Activated effector memory CD4-positive, alpha-beta T cell treated with anti-CD3 and anti-CD28 coated beads, Interleukin-2, amount 50 U/mL, for 16 hours (primary cell): ENCODE measurements around the gene OPCML.

ENCODE experiments used
- DNase-seq: peaks from one replicate; pipeline ENCODE4 v3.0.0-alpha.2; 2020

OPCML gene

DNA sequence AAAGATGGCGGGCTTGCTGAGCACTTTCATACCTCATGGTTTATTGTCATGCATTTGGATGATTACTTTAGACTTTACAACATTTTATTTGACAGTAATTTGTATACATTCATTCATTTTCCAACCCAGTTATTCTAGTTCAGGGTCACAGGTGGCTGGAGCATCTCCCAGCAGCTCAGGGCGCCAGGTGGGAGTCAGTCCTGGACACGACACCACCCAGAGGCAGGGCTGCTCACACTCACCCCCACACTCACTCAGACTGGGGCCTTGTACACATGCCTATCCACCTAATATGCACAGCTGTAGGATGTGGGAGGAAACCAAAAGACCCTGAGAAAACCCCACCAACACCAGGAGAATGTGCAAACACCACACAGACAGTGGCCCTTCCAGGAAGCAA, 123.9 kb downstream of the OPCML start:
- DNase-seq: no peak

DNA sequence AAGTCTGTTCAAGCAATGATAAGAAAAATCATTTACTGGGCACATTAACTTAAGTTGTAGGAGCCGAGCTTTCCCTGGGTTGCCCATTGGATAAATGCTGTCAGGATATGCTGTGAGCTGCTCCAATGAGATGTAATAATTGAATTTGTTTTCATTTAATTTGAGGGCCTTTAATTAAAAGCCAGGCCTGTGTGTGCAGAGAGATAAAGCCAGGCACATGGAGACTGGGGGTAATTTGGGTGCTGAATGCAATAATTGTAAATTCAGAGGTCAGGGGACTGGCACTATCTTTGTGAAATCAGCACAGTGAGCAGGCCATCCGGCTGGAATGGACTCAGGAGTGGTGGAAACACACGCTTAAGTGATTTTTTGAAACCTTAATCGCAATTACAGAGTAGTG, 125.8 kb downstream of the OPCML start:
- DNase-seq: no peak

DNA sequence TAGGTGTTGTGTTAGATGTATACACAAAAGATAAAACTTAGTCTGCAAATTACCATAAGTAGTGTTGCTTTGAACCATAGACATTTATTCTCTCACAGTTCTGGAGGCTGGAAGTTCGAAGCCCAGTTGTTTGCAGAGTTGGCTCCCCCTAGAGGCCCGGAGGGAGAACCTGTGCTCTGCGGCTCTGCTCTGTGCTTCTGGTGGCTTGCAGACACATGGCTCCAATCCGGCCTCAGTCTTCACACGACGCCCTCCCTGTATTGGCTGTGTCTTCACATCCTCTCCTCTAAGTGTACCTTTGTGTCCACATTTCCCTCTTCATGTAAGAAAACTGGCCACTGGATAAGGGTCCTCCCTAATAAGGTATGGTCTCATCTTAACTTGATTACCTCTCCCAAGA, 128.4 kb downstream of the OPCML start:
- DNase-seq: no peak

DNA sequence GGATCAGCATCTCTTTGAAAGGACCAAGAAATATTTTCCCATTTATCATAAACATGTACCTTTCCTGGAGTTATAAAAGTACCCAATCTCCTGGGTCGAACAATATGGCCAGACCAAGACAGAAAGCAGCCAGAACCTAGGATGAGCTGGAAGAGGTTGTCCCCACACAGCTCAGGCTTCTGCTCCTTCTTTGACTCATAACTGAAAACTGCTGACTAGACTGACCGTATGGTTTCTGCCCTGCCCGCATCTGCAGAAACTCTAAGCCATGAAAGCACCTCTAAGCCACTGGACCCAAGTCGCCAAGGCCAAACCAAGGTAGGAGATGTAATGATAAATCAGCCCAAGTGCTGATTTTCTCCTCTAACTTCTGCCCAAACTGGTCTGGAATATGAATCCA, 129.8 kb downstream of the OPCML start:
- DNase-seq: no peak

DNA sequence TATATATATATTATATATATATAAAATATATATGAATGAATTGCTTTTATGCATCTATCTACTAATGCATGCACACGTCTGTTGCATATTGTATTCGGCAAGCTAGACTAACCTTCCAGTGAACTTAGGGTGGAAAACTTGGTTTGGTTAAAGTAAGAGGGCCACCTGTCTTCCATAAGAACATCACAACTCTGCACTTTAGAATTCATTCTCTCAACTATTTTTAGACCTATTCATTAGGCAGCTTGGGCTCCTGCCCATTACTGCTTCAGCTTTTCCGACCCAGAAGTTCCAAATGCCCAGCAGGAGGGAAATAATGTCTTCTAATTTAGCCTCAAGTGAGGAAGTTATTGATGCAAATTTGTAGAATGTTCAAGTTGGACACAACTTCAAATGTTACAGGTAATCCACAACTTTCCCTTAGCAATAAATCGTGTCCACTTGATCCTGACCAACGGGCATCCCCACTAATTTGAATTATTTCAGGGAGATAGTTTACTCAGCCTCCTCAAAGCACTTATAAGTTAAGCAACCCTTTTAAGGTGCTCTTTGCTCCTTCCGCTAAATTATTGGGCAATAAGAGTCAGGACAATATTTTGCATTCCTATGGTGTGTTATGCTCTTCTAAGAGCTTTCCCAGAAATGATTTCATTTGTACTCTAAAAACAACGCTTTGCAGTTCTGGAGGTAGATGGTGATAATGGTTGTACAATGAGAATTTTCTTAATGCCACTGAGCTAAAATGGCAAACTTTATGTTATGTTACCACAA, 132.3 kb downstream of the OPCML start:
- no peak for DNase-seq

DNA sequence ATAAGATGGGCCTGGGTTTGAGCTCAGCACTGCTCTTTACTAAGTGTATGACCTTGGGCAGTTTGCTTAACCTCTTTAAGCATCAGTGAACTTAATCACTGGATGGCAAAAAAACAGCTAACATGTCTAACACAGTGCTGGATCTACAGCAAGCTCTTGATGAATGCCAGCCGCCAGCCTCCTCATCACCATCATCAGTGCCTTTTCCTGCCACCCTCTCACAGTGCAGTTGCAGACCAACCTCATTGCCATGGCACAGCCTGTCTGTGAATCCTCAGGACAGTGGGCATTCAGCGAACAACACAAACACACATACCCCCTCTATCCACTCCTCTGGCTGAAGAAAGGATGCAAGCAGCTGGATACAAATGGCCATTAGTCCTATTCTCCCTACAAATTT, 133.0 kb downstream of the OPCML start:
- DNase-seq: no peak

DNA sequence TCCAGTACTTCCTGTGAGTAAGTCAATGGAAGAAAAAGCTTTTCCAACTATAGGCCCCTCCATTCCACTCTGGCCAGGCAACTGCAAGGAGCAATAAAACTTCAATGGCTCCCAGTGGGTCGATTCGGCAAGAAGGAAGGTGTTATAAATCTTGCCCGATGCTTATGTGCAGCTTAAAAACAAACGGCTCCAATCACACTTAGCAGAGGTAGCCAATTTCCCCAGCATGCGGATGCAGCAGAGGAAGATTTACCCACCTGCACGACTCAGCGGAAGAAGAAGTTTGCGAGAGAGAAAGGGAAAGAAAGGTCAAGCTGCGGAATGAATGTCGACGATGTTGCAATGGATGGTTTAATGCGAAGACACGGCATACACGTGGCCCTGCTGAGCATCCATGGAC, 141.5 kb downstream of the OPCML start:
- no peak for DNase-seq

DNA sequence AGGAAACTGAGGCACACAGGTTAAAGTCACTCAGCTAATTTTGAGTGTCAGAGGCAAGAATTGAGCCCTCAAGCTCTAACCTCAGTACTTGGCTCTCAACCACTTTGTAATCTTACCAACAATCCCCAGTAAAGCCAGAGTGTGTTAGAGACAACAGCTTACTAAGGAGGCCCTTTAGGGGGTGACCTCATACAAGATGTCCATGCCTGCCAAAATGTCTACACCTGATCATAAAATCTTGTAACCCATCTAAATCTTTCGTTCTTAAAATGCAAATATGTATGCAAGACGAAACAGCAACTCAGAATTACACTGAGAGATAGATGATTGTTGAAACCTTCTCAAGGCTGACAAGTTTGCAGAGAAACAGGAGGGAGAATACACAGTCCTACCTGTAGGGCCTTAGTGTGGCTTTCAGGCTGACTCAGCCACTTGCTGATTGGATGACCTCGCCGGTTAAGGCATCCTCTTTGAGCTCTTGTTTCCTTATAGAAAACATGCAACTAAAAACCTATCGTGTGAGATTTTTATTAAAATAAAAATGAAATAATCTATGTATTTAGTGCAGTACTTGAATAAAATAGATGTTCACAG, 143.2 kb downstream of the OPCML start:
- no peak for DNase-seq

DNA sequence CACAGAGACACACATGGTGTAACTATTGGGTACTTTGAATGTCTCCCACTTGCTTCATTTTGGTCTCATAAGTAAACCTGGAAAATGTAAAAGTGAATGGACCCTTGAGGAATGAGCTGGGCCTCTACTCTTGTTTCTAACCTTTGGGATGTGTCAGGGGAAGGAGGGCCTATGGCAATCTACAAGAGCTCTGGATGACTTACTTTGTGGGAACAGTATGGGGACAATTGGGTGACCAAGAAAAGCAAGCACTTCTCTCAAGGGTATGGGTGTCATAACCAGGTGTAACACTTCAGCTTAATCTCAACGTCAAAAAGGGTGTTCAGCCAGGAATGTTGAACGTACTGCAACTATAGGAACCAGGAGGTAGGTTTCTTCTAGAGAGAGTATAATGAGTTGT, 144.0 kb downstream of the OPCML start:
- no peak for DNase-seq

DNA sequence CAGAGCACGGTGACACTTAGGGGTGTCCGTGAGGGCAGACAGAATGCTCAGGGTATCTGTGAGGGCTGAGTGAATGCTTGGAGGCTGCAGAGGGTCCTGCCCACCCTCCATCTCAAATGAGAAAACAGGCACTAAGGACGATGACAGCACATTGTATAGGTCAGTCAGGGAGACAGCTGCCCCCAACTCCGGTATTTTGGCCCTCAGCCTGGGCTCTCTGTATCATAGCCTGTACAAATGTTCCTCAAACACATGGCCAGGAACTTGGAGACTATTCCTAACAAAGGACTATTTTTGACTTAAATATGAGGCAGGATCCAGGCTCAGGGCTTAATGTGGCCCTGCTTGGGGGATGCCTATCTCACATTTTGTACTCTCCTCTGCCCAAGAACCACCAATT, 145.4 kb downstream of the OPCML start:
- DNase-seq: no peak

DNA sequence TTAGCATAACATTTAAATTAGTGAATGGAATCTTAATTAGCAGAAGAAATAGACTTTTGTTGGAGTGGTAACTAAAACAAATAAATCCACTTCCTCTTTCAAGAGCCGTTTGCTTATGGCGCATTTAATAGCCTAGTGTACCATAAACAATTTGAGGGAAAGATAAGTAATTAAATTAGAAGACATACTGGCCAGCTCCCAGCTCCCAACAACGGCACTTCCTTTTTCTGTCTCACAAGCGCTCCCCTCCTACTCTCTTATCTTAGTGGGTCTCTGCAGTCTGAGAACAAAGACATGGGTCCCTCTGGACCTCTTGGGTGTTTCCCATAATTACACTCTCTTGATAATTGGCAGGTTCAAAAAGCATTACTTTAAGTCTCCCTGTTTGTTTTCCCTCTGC, 146.0 kb downstream of the OPCML start:
- no peak for DNase-seq

DNA sequence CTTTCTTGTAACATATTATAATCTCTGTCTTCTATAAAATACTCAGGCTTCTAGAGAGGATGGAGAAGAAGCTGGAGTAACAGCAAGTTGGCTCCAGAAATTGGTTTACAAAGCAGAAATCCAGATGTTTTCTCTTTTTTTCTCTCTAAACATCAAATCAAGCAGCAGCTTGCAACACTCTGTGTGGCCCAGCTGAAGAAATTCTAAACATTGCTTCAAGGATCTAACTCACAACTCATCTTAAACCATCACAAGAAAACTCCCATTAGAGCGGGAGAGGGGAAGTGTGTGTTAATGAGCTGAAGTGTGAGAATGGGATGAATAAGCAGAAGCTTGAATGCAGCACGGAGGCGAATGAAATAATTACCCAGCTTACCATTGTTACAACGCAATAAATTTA, 146.5 kb downstream of the OPCML start:
- no peak for DNase-seq

DNA sequence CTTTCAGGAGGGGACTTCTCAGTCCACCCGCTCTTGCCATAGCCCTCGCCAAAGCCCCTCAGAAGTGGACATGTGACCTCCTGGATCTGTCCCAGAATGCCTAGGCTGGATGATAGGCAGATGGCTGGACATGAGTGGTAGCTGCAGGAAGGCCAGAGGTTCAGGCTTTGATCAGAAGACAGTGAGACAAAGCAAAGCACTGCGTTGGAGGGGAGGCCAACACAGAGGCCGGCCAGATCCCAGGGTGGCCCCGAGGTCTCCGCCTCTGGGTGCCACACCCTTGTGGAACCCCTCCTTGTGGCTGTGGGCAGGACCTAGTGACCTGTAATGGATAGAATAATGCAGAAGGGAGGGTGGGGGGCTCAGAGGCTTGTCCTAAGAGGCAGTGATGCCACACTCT, 147.6 kb downstream of the OPCML start:
- DNase-seq: no peak

DNA sequence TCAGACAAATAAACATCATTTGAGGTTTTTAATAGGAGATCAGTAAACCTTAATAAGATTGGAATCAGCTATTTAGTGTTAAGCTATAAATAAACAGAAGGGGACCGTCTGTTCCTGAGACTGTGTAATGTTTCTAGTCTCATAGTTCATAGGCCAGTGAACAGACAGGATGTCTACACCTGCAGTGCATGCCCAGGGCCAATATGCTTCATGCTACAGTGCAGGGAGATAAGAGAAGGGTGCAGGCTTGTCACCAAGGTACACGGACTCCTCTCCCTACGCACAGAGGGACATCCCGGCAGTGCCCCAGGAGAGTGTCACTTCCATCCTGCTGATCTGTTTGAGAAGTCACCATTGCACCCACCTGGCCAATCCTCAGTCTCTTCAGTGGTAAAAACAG, 148.6 kb downstream of the OPCML start:
- no peak for DNase-seq

DNA sequence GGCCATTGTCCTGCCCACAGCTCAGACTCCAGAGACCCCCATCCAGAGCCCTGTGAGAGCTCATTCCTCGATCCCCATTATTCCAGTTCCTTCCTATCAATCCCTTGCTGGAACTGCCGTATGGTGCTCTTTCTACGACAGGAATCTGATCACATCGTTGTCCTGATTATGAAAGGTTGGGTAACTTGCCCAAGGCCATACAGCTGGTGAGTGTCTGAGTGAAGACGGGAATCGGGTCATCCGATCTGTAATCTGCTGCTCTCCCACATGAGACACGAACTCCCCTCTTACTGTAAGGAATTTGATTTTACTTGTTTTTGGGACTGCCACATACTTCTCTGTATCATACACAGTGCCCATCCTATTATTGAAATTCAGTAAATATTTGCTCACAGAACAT, 149.1 kb downstream of the OPCML start:
- no peak for DNase-seq

DNA sequence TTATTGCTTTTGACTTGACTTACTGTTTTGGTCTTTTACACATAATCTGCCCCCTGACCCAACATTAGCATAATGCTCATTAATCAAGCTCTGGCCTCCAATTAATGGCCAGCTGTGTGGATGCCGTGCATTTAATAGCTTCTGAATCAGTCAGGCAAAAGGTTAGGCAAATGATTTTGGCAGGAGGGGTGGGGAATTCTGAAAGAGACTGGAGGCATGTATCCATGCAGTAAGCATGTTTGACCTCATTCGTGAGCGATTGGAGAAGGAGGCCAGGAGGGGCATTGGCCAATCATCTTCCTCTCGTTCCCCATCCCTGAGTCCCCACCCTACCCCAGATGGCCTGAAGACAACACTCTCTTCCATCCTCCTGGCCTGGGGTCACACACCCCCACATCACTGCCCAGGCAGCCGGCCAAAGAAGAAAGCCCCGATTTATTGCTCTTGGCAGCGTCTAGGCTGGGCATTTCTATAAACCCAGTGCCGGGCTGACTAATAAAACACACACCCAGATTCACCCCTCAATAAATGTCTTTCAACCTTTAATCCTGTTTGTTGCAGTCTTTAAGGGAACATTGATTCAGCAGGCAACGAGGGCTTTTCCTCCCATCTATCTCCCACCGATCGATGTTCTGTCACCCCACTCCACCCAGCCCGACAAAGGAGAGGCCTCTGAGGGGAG, 150.0 kb downstream of the OPCML start:
- no peak for DNase-seq

DNA sequence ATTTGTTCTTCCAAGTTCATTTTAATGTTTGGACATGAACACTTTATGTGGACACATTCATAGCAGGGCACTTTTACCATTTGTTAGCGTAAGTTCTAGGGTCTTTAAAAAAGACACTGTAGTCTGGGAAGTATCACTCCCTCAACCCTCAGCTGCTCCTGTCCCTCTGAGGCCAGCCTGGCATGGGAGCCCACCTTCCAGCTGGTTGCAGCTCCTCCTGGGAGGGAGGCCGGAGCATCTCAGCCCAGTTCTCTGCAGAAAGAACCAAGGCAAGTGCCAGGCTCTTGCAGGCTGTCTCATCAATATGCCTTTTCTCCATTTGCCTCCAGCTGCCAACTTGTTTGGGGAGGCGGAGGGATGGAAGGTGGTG, 150.6 kb downstream of the OPCML start:
- DNase-seq: no peak

DNA sequence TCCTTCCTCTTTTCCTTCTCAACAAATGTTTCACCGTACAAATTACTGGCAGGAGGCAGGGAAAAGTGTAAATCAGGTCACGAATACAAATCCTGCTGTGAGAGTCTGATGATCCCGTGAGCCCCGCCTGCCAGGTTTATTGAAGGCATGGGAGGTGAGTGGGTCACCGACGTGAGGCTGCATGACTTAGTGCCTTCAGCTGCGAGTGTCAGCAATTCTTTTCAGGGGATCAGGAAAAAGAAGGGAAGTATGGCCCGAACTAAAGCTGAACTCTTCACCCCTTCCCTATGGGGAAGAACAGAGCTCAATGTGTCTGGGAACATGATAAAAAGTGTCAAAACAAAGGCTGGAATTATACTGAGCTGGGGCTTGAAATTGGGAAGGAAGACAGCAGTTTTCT, 166.2 kb downstream of the OPCML start:
- DNase-seq: no peak

DNA sequence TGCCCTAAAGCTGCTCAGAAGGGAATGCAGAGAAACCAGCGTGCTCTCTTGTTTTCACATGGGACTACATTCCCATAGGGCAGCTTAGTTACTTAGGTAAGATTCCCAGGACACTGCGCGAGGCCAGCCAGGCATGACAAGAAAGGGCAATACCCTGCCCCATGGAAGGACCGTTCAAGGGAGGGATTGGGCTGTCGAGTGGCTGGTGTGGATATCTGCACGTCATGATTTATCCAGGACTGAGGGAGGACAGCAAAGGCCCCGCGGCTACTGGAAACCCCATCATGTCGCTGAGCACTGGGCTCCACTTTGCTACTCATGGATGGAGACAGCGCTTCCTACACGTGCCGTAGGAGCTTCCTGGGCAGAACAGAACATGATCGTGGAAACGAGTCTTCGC, 169.4 kb downstream of the OPCML start:
- DNase-seq: no peak

DNA sequence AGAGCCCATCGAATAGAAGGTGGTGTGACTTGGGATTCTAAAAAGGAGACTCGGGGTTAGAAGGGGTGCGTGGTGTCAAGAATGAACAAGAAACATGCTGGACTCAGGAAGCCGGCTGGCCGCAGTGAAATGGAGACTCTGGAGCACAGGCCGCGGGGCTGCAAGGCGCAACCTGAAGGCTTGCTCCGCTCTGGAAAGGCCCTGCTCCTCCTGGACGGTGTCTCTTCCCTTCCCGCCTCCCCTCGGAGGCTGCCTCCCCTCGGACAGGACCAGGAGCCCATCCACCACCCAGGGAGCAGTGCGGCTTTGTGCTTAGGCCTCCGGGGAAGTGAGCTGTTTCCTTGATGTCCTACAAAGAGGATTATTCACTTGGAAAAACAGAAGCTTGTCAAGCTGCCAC, 170.1 kb downstream of the OPCML start:
- no peak for DNase-seq

DNA sequence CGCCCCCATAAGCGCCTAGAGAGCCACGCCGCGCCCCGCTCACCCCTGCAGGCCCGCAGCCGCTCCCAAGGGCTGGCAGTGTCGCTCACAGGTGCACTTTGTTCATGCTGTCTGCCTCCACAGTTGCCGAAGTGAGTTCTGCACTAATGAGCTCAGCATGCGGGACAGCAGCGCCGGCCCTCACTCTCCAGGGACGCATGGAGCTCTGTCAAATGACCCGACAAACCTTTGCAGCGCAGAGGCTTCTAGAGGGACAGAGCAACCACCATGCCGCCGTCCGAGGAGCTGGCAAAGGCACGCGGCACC, 170.7 kb downstream of the OPCML start:
- DNase-seq: no peak

DNA sequence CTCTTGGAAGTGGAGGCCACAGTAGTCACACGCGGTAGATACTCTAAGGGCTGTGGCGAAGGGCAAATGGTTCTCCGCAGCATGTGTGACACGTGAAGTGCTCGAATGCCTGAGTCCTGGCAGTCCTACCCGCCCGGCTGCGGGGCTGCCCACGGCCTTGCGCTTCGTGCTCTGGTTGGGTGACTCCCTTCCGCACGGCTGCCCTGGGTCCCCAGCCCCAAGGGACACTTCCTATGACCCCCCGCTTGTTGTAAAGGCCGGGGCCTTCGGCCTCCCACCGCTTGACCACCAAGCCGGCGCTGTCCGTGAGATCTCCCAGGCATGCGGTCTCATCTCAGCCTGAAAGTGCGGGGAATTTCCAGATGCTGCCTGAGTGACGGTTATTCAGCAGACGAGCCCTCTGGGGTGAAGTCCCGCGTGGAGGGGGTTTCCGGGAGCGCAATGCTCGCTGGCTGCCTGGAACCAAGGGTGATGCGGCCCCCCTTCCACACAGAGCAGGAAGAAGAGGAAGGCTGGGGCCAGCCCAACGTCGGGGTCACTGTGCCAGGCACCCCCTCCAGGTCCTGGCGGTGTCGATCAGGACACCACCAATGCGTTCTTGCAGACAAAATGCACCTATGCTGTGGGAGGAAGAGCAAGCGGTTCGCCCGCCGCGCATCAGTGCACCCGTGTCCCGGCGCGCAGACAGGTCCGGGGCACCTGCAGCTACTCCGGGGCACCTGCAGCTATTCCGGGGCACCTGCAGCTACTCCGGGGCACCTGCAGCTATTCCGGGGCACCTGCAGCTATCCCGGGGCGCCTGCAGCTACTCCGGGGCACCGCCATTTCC, 171.2 kb downstream of the OPCML start:
- DNase-seq: no peak

DNA sequence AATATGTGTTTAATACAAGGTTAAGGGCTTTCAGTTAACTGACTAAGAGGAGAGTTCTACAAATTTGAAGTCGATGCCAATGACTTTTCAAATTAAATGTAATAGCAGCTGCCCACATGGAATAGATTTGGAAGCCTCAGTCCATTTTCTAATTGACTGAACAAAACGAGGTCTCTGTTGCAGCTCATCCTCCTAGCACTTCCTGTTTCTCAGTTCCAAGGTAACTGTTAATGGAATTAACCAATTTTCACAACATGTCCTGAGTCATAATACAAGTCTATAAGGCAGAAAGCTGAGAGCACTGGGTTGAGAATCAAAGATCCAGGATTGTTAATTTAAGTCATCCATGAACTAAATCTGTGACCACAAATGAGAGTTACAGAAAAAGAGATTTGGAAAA, 177.2 kb downstream of the OPCML start:
- no peak for DNase-seq

DNA sequence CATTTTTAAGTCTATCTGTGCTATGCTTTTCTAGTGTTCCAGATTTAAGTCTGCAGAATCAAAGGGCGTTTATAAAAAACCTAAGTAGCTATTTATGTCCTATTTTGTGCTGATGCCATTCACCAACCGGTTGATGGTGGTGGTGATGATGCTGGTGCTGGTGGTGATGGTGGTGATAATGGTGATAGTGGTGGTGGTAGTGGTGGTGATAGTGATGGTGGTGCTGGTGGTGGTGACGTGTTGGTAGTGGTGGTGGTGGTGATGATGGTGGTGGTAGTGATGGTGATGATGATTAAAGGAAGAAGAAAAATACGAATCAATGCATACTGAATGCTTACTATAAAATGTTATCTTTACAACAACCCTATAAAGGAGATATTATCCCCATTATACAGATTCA, 178.2 kb downstream of the OPCML start:
- no peak for DNase-seq
